ENCODE data around the gene KLHL29. TPM values are rescaled to one million over a fixed set of nuclear protein-coding genes. Genes with fewer than 3 reads are reported as not detected.

Gene KLHL29
- total RNA-seq, 1 donor, result 1.0 TPM

GRCh38 chr2:23526835-23527790 is 142.1 kb downstream of the KLHL29 start:
- no peaks in the 10 kb centered on the region for H3K27me3 ChIP-seq (ENCODE audit: insufficient read depth, low read length)
- no peak overlapping the region for H3K4me3 ChIP-seq (ENCODE audit: low read length)

GRCh38 chr2:23528171-23528570 is 143.2 kb downstream of the KLHL29 start:
- H3K4me3 ChIP-seq (ENCODE audit: low read length), result no peak overlapping the region
- H3K27me3 ChIP-seq (ENCODE audit: insufficient read depth, low read length), result no peaks in the 10 kb centered on the region
- H3K4me1 ChIP-seq (ENCODE audit: insufficient read depth, low read length), result peaks cover 12% of the 10 kb centered on the region
- H3K9me3 ChIP-seq (ENCODE audit: low read depth, low read length), result no peaks in the 10 kb centered on the region

More at GRCh38 chr2:23526835-23527790, 142.1 kb downstream of the KLHL29 start:
- Histone ChIP-seq H3K9me3 (ENCODE audit: low read depth, low read length) (no peaks in the 10 kb centered on the region), H3K4me1 (ENCODE audit: insufficient read depth, low read length) (peaks cover 6% of the 10 kb centered on the region)

GRCh38 chr2:23528690-23529089 is 143.7 kb downstream of the KLHL29 start:
- no peaks in the 10 kb centered on the region for H3K27me3 ChIP-seq (ENCODE audit: insufficient read depth, low read length)
- peaks cover 12% of the 10 kb centered on the region for H3K4me1 ChIP-seq (ENCODE audit: insufficient read depth, low read length)
- H3K4me3 ChIP-seq (ENCODE audit: low read length), result no peak overlapping the region
- H3K9me3 ChIP-seq (ENCODE audit: low read depth, low read length), result no peaks in the 10 kb centered on the region

GRCh38 chr2:23529659-23530058 is 144.7 kb downstream of the KLHL29 start:
- no peaks in the 10 kb centered on the region for H3K27me3 ChIP-seq (ENCODE audit: insufficient read depth, low read length)
- H3K4me3 ChIP-seq (ENCODE audit: low read length), result no peak overlapping the region
- peaks cover 12% of the 10 kb centered on the region for H3K4me1 ChIP-seq (ENCODE audit: insufficient read depth, low read length)
- no peaks in the 10 kb centered on the region for H3K9me3 ChIP-seq (ENCODE audit: low read depth, low read length)

- no peak overlapping the region for H3K4me3 ChIP-seq (ENCODE audit: low read length)
- H3K4me1 ChIP-seq (ENCODE audit: insufficient read depth, low read length), result peaks cover 12% of the 10 kb centered on the region
- H3K27me3 ChIP-seq (ENCODE audit: insufficient read depth, low read length), result no peaks in the 10 kb centered on the region
- H3K9me3 ChIP-seq (ENCODE audit: low read depth, low read length), result no peaks in the 10 kb centered on the region
Measured at GRCh38 chr2:23530206-23530908, 145.4 kb downstream of the KLHL29 start.

GRCh38 chr2:23530909-23531276 is 145.9 kb downstream of the KLHL29 start:
- Histone ChIP-seq H3K27me3 (ENCODE audit: insufficient read depth, low read length) (no peaks in the 10 kb centered on the region), H3K4me1 (ENCODE audit: insufficient read depth, low read length) (peaks cover 12% of the 10 kb centered on the region)

GRCh38 chr2:23531280-23531679 is 146.3 kb downstream of the KLHL29 start:
- H3K9me3 ChIP-seq (ENCODE audit: low read depth, low read length), result no peaks in the 10 kb centered on the region
- no peaks in the 10 kb centered on the region for H3K27me3 ChIP-seq (ENCODE audit: insufficient read depth, low read length)
- no peak overlapping the region for H3K4me3 ChIP-seq (ENCODE audit: low read length)
- peaks cover 12% of the 10 kb centered on the region for H3K4me1 ChIP-seq (ENCODE audit: insufficient read depth, low read length)

More at GRCh38 chr2:23530909-23531276, 145.9 kb downstream of the KLHL29 start:
- Histone ChIP-seq H3K9me3 (ENCODE audit: low read depth, low read length) (no peaks in the 10 kb centered on the region), H3K4me3 (ENCODE audit: low read length) (no peak overlapping the region)

GRCh38 chr2:23531881-23532280 is 146.9 kb downstream of the KLHL29 start:
- Histone ChIP-seq H3K4me3 (ENCODE audit: low read length) (no peak overlapping the region), H3K4me1 (ENCODE audit: insufficient read depth, low read length) (peaks cover 12% of the 10 kb centered on the region), H3K9me3 (ENCODE audit: low read depth, low read length) (no peaks in the 10 kb centered on the region), H3K27me3 (ENCODE audit: insufficient read depth, low read length) (no peaks in the 10 kb centered on the region)

GRCh38 chr2:23532391-23533337 is 147.7 kb downstream of the KLHL29 start:
- no peaks in the 10 kb centered on the region for H3K27me3 ChIP-seq (ENCODE audit: insufficient read depth, low read length)
- H3K4me1 ChIP-seq (ENCODE audit: insufficient read depth, low read length), result peaks cover 12% of the 10 kb centered on the region
- no peak overlapping the region for H3K4me3 ChIP-seq (ENCODE audit: low read length)
- H3K9me3 ChIP-seq (ENCODE audit: low read depth, low read length), result no peaks in the 10 kb centered on the region

GRCh38 chr2:23533338-23533695 is 148.3 kb downstream of the KLHL29 start:
- H3K9me3 ChIP-seq (ENCODE audit: low read depth, low read length), result no peaks in the 10 kb centered on the region
- no peak overlapping the region for H3K4me3 ChIP-seq (ENCODE audit: low read length)
- no peaks in the 10 kb centered on the region for H3K27me3 ChIP-seq (ENCODE audit: insufficient read depth, low read length)
- H3K4me1 ChIP-seq (ENCODE audit: insufficient read depth, low read length), result peaks cover 12% of the 10 kb centered on the region

- Histone ChIP-seq H3K4me3 (ENCODE audit: low read length) (no peak overlapping the region), H3K9me3 (ENCODE audit: low read depth, low read length) (no peaks in the 10 kb centered on the region), H3K27me3 (ENCODE audit: insufficient read depth, low read length) (no peaks in the 10 kb centered on the region), H3K4me1 (ENCODE audit: insufficient read depth, low read length) (peaks cover 12% of the 10 kb centered on the region)
Measured at GRCh38 chr2:23534771-23535170, 149.8 kb downstream of the KLHL29 start.

- Histone ChIP-seq H3K4me1 (ENCODE audit: insufficient read depth, low read length) (peaks cover 12% of the 10 kb centered on the region), H3K4me3 (ENCODE audit: low read length) (no peak overlapping the region), H3K9me3 (ENCODE audit: low read depth, low read length) (no peaks in the 10 kb centered on the region), H3K27me3 (ENCODE audit: insufficient read depth, low read length) (no peaks in the 10 kb centered on the region)
Measured at GRCh38 chr2:23536326-23536725, 151.3 kb downstream of the KLHL29 start.

GRCh38 chr2:23537991-23538390 is 153.0 kb downstream of the KLHL29 start:
- Histone ChIP-seq H3K9me3 (ENCODE audit: low read depth, low read length) (no peaks in the 10 kb centered on the region), H3K27me3 (ENCODE audit: insufficient read depth, low read length) (no peaks in the 10 kb centered on the region), H3K4me3 (ENCODE audit: low read length) (no peak overlapping the region), H3K4me1 (ENCODE audit: insufficient read depth, low read length) (no peaks in the 10 kb centered on the region)

- H3K4me1 ChIP-seq (ENCODE audit: insufficient read depth, low read length), result no peaks in the 10 kb centered on the region
Measured at GRCh38 chr2:23538566-23538965, 153.6 kb downstream of the KLHL29 start.

More at GRCh38 chr2:23538566-23538965, 153.6 kb downstream of the KLHL29 start:
- Histone ChIP-seq H3K4me3 (ENCODE audit: low read length) (no peak overlapping the region), H3K27me3 (ENCODE audit: insufficient read depth, low read length) (no peaks in the 10 kb centered on the region), H3K9me3 (ENCODE audit: low read depth, low read length) (no peaks in the 10 kb centered on the region)
